Measurements from ENCODE around the gene EVA1B.

- TF ChIP-seq EHMT2 (IDR thresholded peaks at IDR 0.05; ENCODE audit: low read depth) (no peak), POLR2A (IDR thresholded peaks at IDR 0.05; ENCODE audit: low read length) (no peak), EHF (CRISPR knock-in tag; IDR thresholded peaks at IDR 0.05) (no peak), CTCF (IDR thresholded peaks at IDR 0.05) (no peak), EP300 (IDR thresholded peaks at IDR 0.05) (no peak), MAX (IDR thresholded peaks at IDR 0.05) (no peak), HOXA7 (CRISPR knock-in tag; IDR thresholded peaks at IDR 0.05) (no peak)
Observed at GRCh38 chr1:36359383-36359782, 35.9 kb upstream of the EVA1B start.
